Measurements from ENCODE around the gene DNM2. TPM values are rescaled to one million over a fixed set of nuclear protein-coding genes. Genes with fewer than 3 reads are reported as not detected.

Gene DNM2
- total and polyA plus RNA-seq, 9 of the 15 experiments (the other 6 are each of a cell fraction or from before 2014, with no cell fraction given) = 2.2 to 161 (median 72.6) TPM

GRCh38 chr19:10812902-10813404, 95.1 kb downstream of the DNM2 start (continued):
- TF ChIP-seq SFPQ (IDR thresholded peaks at IDR 0.05; ENCODE audit: low read depth, low read length) (no peak), ZNF253 (CRISPR knock-in tag; conservative IDR thresholded peaks at IDR 0.05) (no peak), ZNF699 (CRISPR knock-in tag; IDR thresholded peaks at IDR 0.05; ENCODE audit: insufficient replicate concordance) (no peak), ZNF584 (CRISPR knock-in tag; IDR thresholded peaks at IDR 0.05; ENCODE audit: low read depth) (0 out of 2 replicates have a peak, but pooled peaks have one; percentile 73), MCM5 (IDR thresholded peaks at IDR 0.05; ENCODE audit: low read depth) (no peak), ZNF592 (IDR thresholded peaks at IDR 0.05) (peak; percentile 98), BCLAF1 (IDR thresholded peaks at IDR 0.05; ENCODE audit: borderline replicate concordance in 1 of 2, control insufficient read depth in 1 of 2, low read depth in 2 of 2, low read length in 1 of 2) (no peak), E2F6 (IDR thresholded peaks at IDR 0.05; ENCODE audit: borderline replicate concordance in 1 of 2, extremely low read depth in 1 of 2, insufficient read depth in 1 of 2, insufficient read length in 1 of 2, low read depth in 1 of 2, low read length in 1 of 2, poor library complexity in 1 of 2, severe bottlenecking in 1 of 2) (peak; percentile 26 to 46), FOSL1 (tag; conservative IDR thresholded peaks at IDR 0.05) (peak; percentile 67), ZNF239 (CRISPR knock-in tag; IDR thresholded peaks at IDR 0.05) (peak; percentile 57; the same call in 1 of the 2 replicates), ZNF695 (CRISPR knock-in tag; IDR thresholded peaks at IDR 0.05) (no peak), ZNF639 (CRISPR knock-in tag; conservative IDR thresholded peaks at IDR 0.05 in 1 of 2, IDR thresholded peaks at IDR 0.05 in 1 of 2) (peak in 1 of 2 experiments; percentile 44; a peak in 2 of 4 replicates), SAFB (IDR thresholded peaks at IDR 0.05; ENCODE audit: borderline replicate concordance, low read depth, low read length) (no peak)
